ENCODE measurements around the gene LRP1B.

LRP1B gene

GRCh38 chr2:141694180-141694579 lies 436.6 kb downstream of the LRP1B start:
- Histone ChIP-seq H3K27ac (ENCODE audit: low read depth, low read length) (no peak overlapping the region), H3F3A (ENCODE audit: control insufficient read depth, insufficient read depth) (no peaks in the 10 kb centered on the region), H3K9me3 (ENCODE audit: control insufficient read depth, insufficient read depth, low read length) (no peaks in the 10 kb centered on the region), H3K79me2 (ENCODE audit: control insufficient read depth, low read length) (no peaks in the 10 kb centered on the region), H3K9me2 (replicated peaks; ENCODE audit: control insufficient read depth, low read length) (no peaks in the 10 kb centered on the region), H3K36me3 (ENCODE audit: control insufficient read depth, low read length) (no peaks in the 10 kb centered on the region), H3K27me3 (ENCODE audit: control insufficient read depth, low read length) (no peaks in the 10 kb centered on the region), H3K4me3 (ENCODE audit: low read length) (no peak overlapping the region), H3K4me1 (ENCODE audit: control insufficient read depth, low read length) (no peaks in the 10 kb centered on the region), H4K20me1 (ENCODE audit: control insufficient read depth, insufficient read depth, low read depth, low read length) (no peaks in the 10 kb centered on the region), H3K4me2 (ENCODE audit: low read length) (no peak overlapping the region)
- TF ChIP-seq CTCF (IDR thresholded peaks at IDR 0.05; ENCODE audit: low read depth, low read length, poor library complexity, severe bottlenecking) (no peak), EZH2phosphoT487 (IDR thresholded peaks at IDR 0.05; ENCODE audit: borderline replicate concordance, low read length) (no peak)

GRCh38 chr2:141692829-141693228 lies 438.0 kb downstream of the LRP1B start:
- no peaks in the 10 kb centered on the region for H3F3A ChIP-seq (ENCODE audit: control insufficient read depth, insufficient read depth)
- no peaks in the 10 kb centered on the region for H4K20me1 ChIP-seq (ENCODE audit: control insufficient read depth, insufficient read depth, low read depth, low read length)
- no peaks in the 10 kb centered on the region for H3K36me3 ChIP-seq (ENCODE audit: control insufficient read depth, low read length)
- no peaks in the 10 kb centered on the region for H3K79me2 ChIP-seq (ENCODE audit: control insufficient read depth, low read length)
- H3K27ac ChIP-seq (ENCODE audit: low read depth, low read length) = no peak overlapping the region
- no peaks in the 10 kb centered on the region for H3K9me2 ChIP-seq (replicated peaks; ENCODE audit: control insufficient read depth, low read length)
- H3K4me1 ChIP-seq (ENCODE audit: control insufficient read depth, low read length) = no peaks in the 10 kb centered on the region
- H3K4me2 ChIP-seq (ENCODE audit: low read length) = no peak overlapping the region
- TF ChIP-seq EZH2phosphoT487 (IDR thresholded peaks at IDR 0.05; ENCODE audit: borderline replicate concordance, low read length) (no peak), CTCF (IDR thresholded peaks at IDR 0.05; ENCODE audit: low read depth, low read length, poor library complexity, severe bottlenecking) (no peak)
- no peaks in the 10 kb centered on the region for H3K27me3 ChIP-seq (ENCODE audit: control insufficient read depth, low read length)
- no peaks in the 10 kb centered on the region for H3K9me3 ChIP-seq (ENCODE audit: control insufficient read depth, insufficient read depth, low read length)
- no peak overlapping the region for H3K4me3 ChIP-seq (ENCODE audit: low read length)

GRCh38 chr2:141676139-141676538 lies 454.7 kb downstream of the LRP1B start:
- H3K9me3 ChIP-seq (ENCODE audit: control insufficient read depth, insufficient read depth, low read length) = no peaks in the 10 kb centered on the region
- H3K4me2 ChIP-seq (ENCODE audit: low read length) = no peak overlapping the region
- H3K4me3 ChIP-seq (ENCODE audit: low read length) = no peak overlapping the region
- H3K36me3 ChIP-seq (ENCODE audit: control insufficient read depth, low read length) = no peaks in the 10 kb centered on the region
- no peaks in the 10 kb centered on the region for H3K27me3 ChIP-seq (ENCODE audit: control insufficient read depth, low read length)
- H3K27ac ChIP-seq (ENCODE audit: low read depth, low read length) = no peak overlapping the region
- H3K79me2 ChIP-seq (ENCODE audit: control insufficient read depth, low read length) = no peaks in the 10 kb centered on the region
- H3K4me1 ChIP-seq (ENCODE audit: control insufficient read depth, low read length) = no peaks in the 10 kb centered on the region
- no peak for TF ChIP-seq CTCF (IDR thresholded peaks at IDR 0.05; ENCODE audit: low read depth, low read length, poor library complexity, severe bottlenecking)
- TF ChIP-seq EZH2phosphoT487 (IDR thresholded peaks at IDR 0.05; ENCODE audit: borderline replicate concordance, low read length) = no peak
- no peaks in the 10 kb centered on the region for H3K9me2 ChIP-seq (replicated peaks; ENCODE audit: control insufficient read depth, low read length)
- H3F3A ChIP-seq (ENCODE audit: control insufficient read depth, insufficient read depth) = no peaks in the 10 kb centered on the region
- no peaks in the 10 kb centered on the region for H4K20me1 ChIP-seq (ENCODE audit: control insufficient read depth, insufficient read depth, low read depth, low read length)

- Histone ChIP-seq H3K27me3 (ENCODE audit: control insufficient read depth, low read length) (no peaks in the 10 kb centered on the region), H4K20me1 (ENCODE audit: control insufficient read depth, insufficient read depth, low read depth, low read length) (no peaks in the 10 kb centered on the region), H3K36me3 (ENCODE audit: control insufficient read depth, low read length) (no peaks in the 10 kb centered on the region), H3K9me2 (replicated peaks; ENCODE audit: control insufficient read depth, low read length) (no peaks in the 10 kb centered on the region), H3K4me2 (ENCODE audit: low read length) (no peak overlapping the region), H3K9me3 (ENCODE audit: control insufficient read depth, insufficient read depth, low read length) (no peaks in the 10 kb centered on the region), H3F3A (ENCODE audit: control insufficient read depth, insufficient read depth) (no peaks in the 10 kb centered on the region), H3K79me2 (ENCODE audit: control insufficient read depth, low read length) (no peaks in the 10 kb centered on the region), H3K4me3 (ENCODE audit: low read length) (no peak overlapping the region), H3K27ac (ENCODE audit: low read depth, low read length) (no peak overlapping the region), H3K4me1 (ENCODE audit: control insufficient read depth, low read length) (no peaks in the 10 kb centered on the region)
- TF ChIP-seq EZH2phosphoT487 (IDR thresholded peaks at IDR 0.05; ENCODE audit: borderline replicate concordance, low read length) = no peak
- no peak for TF ChIP-seq CTCF (IDR thresholded peaks at IDR 0.05; ENCODE audit: low read depth, low read length, poor library complexity, severe bottlenecking)
Observed at GRCh38 chr2:141666191-141666590, 464.6 kb downstream of the LRP1B start.
